ENCODE measurements around the gene USPL1. TPM values are rescaled to one million over a fixed set of nuclear protein-coding genes. Genes with fewer than 3 reads are reported as not detected.

USPL1 gene
- total RNA-seq, 2 donors from 2014 or later: 17.9 to 19.3 TPM

DNA sequence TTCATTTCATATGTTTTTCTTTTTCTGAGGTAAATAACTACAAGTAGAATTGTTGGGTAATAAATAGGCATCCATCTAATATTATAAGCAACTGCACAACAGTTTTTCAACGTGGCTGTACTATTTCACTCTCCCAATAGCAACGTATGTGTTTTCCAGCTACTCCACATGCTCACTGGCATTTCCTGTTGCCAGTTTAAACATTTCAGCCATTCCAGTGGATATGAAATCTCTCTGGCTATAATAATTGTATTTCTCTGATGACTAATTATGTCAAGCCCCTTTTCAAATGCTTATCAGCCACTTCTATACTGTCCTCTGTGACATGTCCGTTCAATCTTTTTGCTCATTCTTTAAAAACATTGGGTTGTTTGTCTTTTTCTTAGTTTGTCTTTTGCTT, 90.8 kb downstream of the USPL1 start:
- no peaks in the 10 kb centered on the region for H3K27me3 Mint-ChIP-seq (ENCODE audit: insufficient read depth)
- Histone ChIP-seq H3K4me1 (ENCODE audit: control insufficient read depth, insufficient read depth, low read length) (no peaks in the 10 kb centered on the region), H3K27ac (ENCODE audit: low read depth, low read length) (no peak overlapping the region), H3K9ac (ENCODE audit: extremely low read depth, low read length, poor library complexity, severe bottlenecking) (no peak overlapping the region), H3K36me3 (ENCODE audit: control insufficient read depth, insufficient read depth, low read length) (no peaks in the 10 kb centered on the region), H3K27me3 (ENCODE audit: control insufficient read depth, insufficient read depth, low read length, poor library complexity, severe bottlenecking) (no peaks in the 10 kb centered on the region), H3K9me3 (ENCODE audit: control insufficient read depth, low read length) (no peaks in the 10 kb centered on the region), H3K4me3 (ENCODE audit: low read length) (no peak overlapping the region)
- peaks cover 15% of the 10 kb centered on the region for H3K4me1 Mint-ChIP-seq
- no peak for DNase-seq
- WGBS, 2 experiments (ENCODE audit: insufficient coverage in 1 of 2, insufficient read length in 1 of 2): 87 to 100% methylated on average over 2 to 3 of the region's 3 CpGs
- TF ChIP-seq, protein P1, sequence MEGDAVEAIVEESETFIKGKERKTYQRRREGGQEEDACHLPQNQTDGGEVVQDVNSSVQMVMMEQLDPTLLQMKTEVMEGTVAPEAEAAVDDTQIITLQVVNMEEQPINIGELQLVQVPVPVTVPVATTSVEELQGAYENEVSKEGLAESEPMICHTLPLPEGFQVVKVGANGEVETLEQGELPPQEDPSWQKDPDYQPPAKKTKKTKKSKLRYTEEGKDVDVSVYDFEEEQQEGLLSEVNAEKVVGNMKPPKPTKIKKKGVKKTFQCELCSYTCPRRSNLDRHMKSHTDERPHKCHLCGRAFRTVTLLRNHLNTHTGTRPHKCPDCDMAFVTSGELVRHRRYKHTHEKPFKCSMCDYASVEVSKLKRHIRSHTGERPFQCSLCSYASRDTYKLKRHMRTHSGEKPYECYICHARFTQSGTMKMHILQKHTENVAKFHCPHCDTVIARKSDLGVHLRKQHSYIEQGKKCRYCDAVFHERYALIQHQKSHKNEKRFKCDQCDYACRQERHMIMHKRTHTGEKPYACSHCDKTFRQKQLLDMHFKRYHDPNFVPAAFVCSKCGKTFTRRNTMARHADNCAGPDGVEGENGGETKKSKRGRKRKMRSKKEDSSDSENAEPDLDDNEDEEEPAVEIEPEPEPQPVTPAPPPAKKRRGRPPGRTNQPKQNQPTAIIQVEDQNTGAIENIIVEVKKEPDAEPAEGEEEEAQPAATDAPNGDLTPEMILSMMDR (conservative IDR thresholded peaks at IDR 0.05): no peak
- no peak overlapping the region for H3K4me3 Mint-ChIP-seq
- no peaks in the 10 kb centered on the region for H3K36me3 Mint-ChIP-seq (ENCODE audit: low read depth)
- H3K27ac Mint-ChIP-seq: no peak overlapping the region
- no peaks in the 10 kb centered on the region for H3K9me3 Mint-ChIP-seq

Other genes starting within 250 kb of the USPL1 start
- gene UBE2L5, start 195.4 kb upstream of the USPL1 start, total RNA-seq: not detected
- gene HMGB1, start 152.0 kb upstream of the USPL1 start, total RNA-seq: 100 to 1,000 TPM; 545 to 557 TPM
- gene ALOX5AP, start 117.6 kb downstream of the USPL1 start, total RNA-seq: not detected

All from endodermal cell (in vitro differentiated cells).